Measurements from ENCODE around the gene SCLT1. TPM values are rescaled to one million over a fixed set of nuclear protein-coding genes. Genes with fewer than 3 reads are reported as not detected.
"Not testable (repeated sequence)": the region's sequence is repeated elsewhere in the genome, so short reads cannot be mapped to it uniquely, and the experiment has no call there.

The SCLT1 gene
- 33.3 TPM for total RNA-seq
- polyA plus RNA-seq, result 1 to 10 TPM; 5.6 to 9.0 (median 6.7) TPM

GRCh38 chr4:129093191-129093920 lies at the start of gene SCLT1:
Gene SCLT1, minus strand, starts transcription at chr4:129093539. Its CDS starts 436 bp downstream, at chr4:129093103.
- peak within 1 kb of the TSS in 1 of 4 donors; percentile 55 for H3K4me3 Mint-ChIP-seq
- peak; percentile 95 to 98 (median 95) for DNase-seq
- peak; percentile 92 to 93 for ATAC-seq (ENCODE audit: low read depth in 2 of 2)

GRCh38 chr4:129140521-129140920 lies 47.2 kb upstream of the SCLT1 start:
- no peak for DNase-seq
- Histone ChIP-seq H3K4me3 (ENCODE audit: low read depth, low read length) (no peak overlapping the region), H3K9me3 (ENCODE audit: control insufficient read depth in 2 of 2, low read length in 2 of 2) (no peaks in the 10 kb centered on the region), H3K4me1 (ENCODE audit: control insufficient read depth, insufficient read depth, low read length, poor library complexity, severe bottlenecking) (no peaks in the 10 kb centered on the region), H3K36me3 (ENCODE audit: control insufficient read depth, insufficient read depth, low read length) (no peaks in the 10 kb centered on the region), H3K27ac (ENCODE audit: insufficient read depth, low read length, poor library complexity, severe bottlenecking) (no peak overlapping the region), H3K27me3 (ENCODE audit: control insufficient read depth, insufficient read depth, low read length) (peaks cover 8% of the 10 kb centered on the region)
- H3K27ac Mint-ChIP-seq, result no peak overlapping the region
- no peaks in the 10 kb centered on the region for H3K4me1 Mint-ChIP-seq
- ATAC-seq (ENCODE audit: low read depth in 2 of 2), result no peak
- peaks cover 0 to under 1% (median 0%) of the 10 kb centered on the region in 7 donors for H3K9me3 Mint-ChIP-seq
- H3K27me3 Mint-ChIP-seq, result peaks cover 21% of the 10 kb centered on the region
- no peak overlapping the region for H3K4me3 Mint-ChIP-seq
- H3K36me3 Mint-ChIP-seq, result no peaks in the 10 kb centered on the region

More at GRCh38 chr4:129093191-129093920, at the start of gene SCLT1:
- Mint-ChIP-seq H3K36me3 (no peaks in the 10 kb centered on the region), H3K9me3 (no peaks in the 10 kb centered on the region), H3K27me3 (no peaks in the 10 kb centered on the region), H3K27ac (peak within 1 kb of the TSS in 1 of 3 donors; percentile 69), H3K4me1 (peaks cover 16 to 37% (median 35%) of the 10 kb centered on the region in 4 donors)
- Histone ChIP-seq H3K9me3 (ENCODE audit: control insufficient read depth in 2 of 2, low read length in 2 of 2) (no peaks in the 10 kb centered on the region), H3K4me1 (ENCODE audit: control insufficient read depth, insufficient read depth, low read length, poor library complexity, severe bottlenecking) (peaks cover 54% of the 10 kb centered on the region), H3K27ac (ENCODE audit: insufficient read depth, low read length, poor library complexity, severe bottlenecking) (peak within 1 kb of the TSS; percentile 97), H3K27me3 (ENCODE audit: control insufficient read depth, insufficient read depth, low read length) (no peaks in the 10 kb centered on the region), H3K4me3 (ENCODE audit: low read depth, low read length) (peak within 1 kb of the TSS; percentile 99), H3K36me3 (ENCODE audit: control insufficient read depth, insufficient read depth, low read length) (no peaks in the 10 kb centered on the region)

GRCh38 chr4:129138810-129139496 lies 45.6 kb upstream of the SCLT1 start:
- no peak overlapping the region for H3K27ac Mint-ChIP-seq
- ATAC-seq (ENCODE audit: low read depth in 2 of 2) (no peak), DNase-seq (no peak)
- Histone ChIP-seq H3K9me3 (ENCODE audit: control insufficient read depth in 2 of 2, low read length in 2 of 2) (no peaks in the 10 kb centered on the region), H3K27me3 (ENCODE audit: control insufficient read depth, insufficient read depth, low read length) (peaks cover 5% of the 10 kb centered on the region), H3K36me3 (ENCODE audit: control insufficient read depth, insufficient read depth, low read length) (no peaks in the 10 kb centered on the region), H3K27ac (ENCODE audit: insufficient read depth, low read length, poor library complexity, severe bottlenecking) (no peak overlapping the region), H3K4me1 (ENCODE audit: control insufficient read depth, insufficient read depth, low read length, poor library complexity, severe bottlenecking) (no peaks in the 10 kb centered on the region), H3K4me3 (ENCODE audit: low read depth, low read length) (no peak overlapping the region)
- H3K9me3 Mint-ChIP-seq, result peaks cover 0 to 2% (median 0%) of the 10 kb centered on the region in 7 donors
- no peaks in the 10 kb centered on the region for H3K4me1 Mint-ChIP-seq
- peaks cover 16% of the 10 kb centered on the region for H3K27me3 Mint-ChIP-seq
- H3K36me3 Mint-ChIP-seq, result no peaks in the 10 kb centered on the region
- no peak overlapping the region for H3K4me3 Mint-ChIP-seq

- ATAC-seq (ENCODE audit: low read depth in 2 of 2), result no peak
- Mint-ChIP-seq H3K9me3 (peaks cover 0 to 3% (median 0%) of the 10 kb centered on the region in 7 donors), H3K4me3 (no peak overlapping the region), H3K27ac (no peak overlapping the region), H3K4me1 (no peaks in the 10 kb centered on the region), H3K36me3 (no peaks in the 10 kb centered on the region), H3K27me3 (peaks cover 6% of the 10 kb centered on the region)
- peaks cover 0 to 1% of the 10 kb centered on the region in 2 experiments for H3K9me3 ChIP-seq (ENCODE audit: control insufficient read depth in 2 of 2, low read length in 2 of 2)
- H3K27me3 ChIP-seq (ENCODE audit: control insufficient read depth, insufficient read depth, low read length), result peaks cover under 1% of the 10 kb centered on the region
- no peak overlapping the region for H3K4me3 ChIP-seq (ENCODE audit: low read depth, low read length)
- no peaks in the 10 kb centered on the region for H3K36me3 ChIP-seq (ENCODE audit: control insufficient read depth, insufficient read depth, low read length)
- no peak for DNase-seq
- no peaks in the 10 kb centered on the region for H3K4me1 ChIP-seq (ENCODE audit: control insufficient read depth, insufficient read depth, low read length, poor library complexity, severe bottlenecking)
- no peak overlapping the region for H3K27ac ChIP-seq (ENCODE audit: insufficient read depth, low read length, poor library complexity, severe bottlenecking)
Measured at GRCh38 chr4:129136433-129136832, 43.1 kb upstream of the SCLT1 start.

- Mint-ChIP-seq H3K4me1 (no peaks in the 10 kb centered on the region), H3K27me3 (peaks cover 7% of the 10 kb centered on the region)
Measured at GRCh38 chr4:129131343-129131742, 38.0 kb upstream of the SCLT1 start.

GRCh38 chr4:129129143-129129542 lies 35.8 kb upstream of the SCLT1 start:
- H3K27me3 Mint-ChIP-seq, result peaks cover 9% of the 10 kb centered on the region
- no peak overlapping the region for H3K27ac Mint-ChIP-seq
- Histone ChIP-seq H3K27me3 (ENCODE audit: control insufficient read depth, insufficient read depth, low read length) (no peaks in the 10 kb centered on the region), H3K4me1 (ENCODE audit: control insufficient read depth, insufficient read depth, low read length, poor library complexity, severe bottlenecking) (no peaks in the 10 kb centered on the region), H3K27ac (ENCODE audit: insufficient read depth, low read length, poor library complexity, severe bottlenecking) (no peak overlapping the region), H3K9me3 (ENCODE audit: control insufficient read depth in 2 of 2, low read length in 2 of 2) (peaks cover 0 to 1% of the 10 kb centered on the region in 2 experiments), H3K36me3 (ENCODE audit: control insufficient read depth, insufficient read depth, low read length) (no peaks in the 10 kb centered on the region), H3K4me3 (ENCODE audit: low read depth, low read length) (no peak overlapping the region)
- peaks cover 0 to 12% (median 4%) of the 10 kb centered on the region in 7 donors for H3K9me3 Mint-ChIP-seq
- no peaks in the 10 kb centered on the region for H3K4me1 Mint-ChIP-seq
- no peak for ATAC-seq (ENCODE audit: low read depth in 2 of 2)
- H3K36me3 Mint-ChIP-seq, result no peaks in the 10 kb centered on the region
- DNase-seq, result no peak
- no peak overlapping the region for H3K4me3 Mint-ChIP-seq

More at GRCh38 chr4:129131343-129131742, 38.0 kb upstream of the SCLT1 start:
- ATAC-seq (ENCODE audit: low read depth in 2 of 2) (no peak), DNase-seq (no peak)
- no peak overlapping the region for H3K27ac ChIP-seq (ENCODE audit: insufficient read depth, low read length, poor library complexity, severe bottlenecking)
- Mint-ChIP-seq H3K36me3 (no peaks in the 10 kb centered on the region), H3K9me3 (peaks cover 0 to 9% (median 2%) of the 10 kb centered on the region in 7 donors), H3K27ac (no peak overlapping the region), H3K4me3 (no peak overlapping the region)
- peaks cover 0 to 1% of the 10 kb centered on the region in 2 experiments for H3K9me3 ChIP-seq (ENCODE audit: control insufficient read depth in 2 of 2, low read length in 2 of 2)
- H3K4me3 ChIP-seq (ENCODE audit: low read depth, low read length), result no peak overlapping the region
- H3K4me1 ChIP-seq (ENCODE audit: control insufficient read depth, insufficient read depth, low read length, poor library complexity, severe bottlenecking), result no peaks in the 10 kb centered on the region
- H3K36me3 ChIP-seq (ENCODE audit: control insufficient read depth, insufficient read depth, low read length), result no peaks in the 10 kb centered on the region
- H3K27me3 ChIP-seq (ENCODE audit: control insufficient read depth, insufficient read depth, low read length), result no peaks in the 10 kb centered on the region

- H3K4me3 ChIP-seq (ENCODE audit: low read depth, low read length); H3K4me1 ChIP-seq (ENCODE audit: control insufficient read depth, insufficient read depth, low read length, poor library complexity, severe bottlenecking); H3K9me3 Mint-ChIP-seq; H3K27ac Mint-ChIP-seq; H3K9me3 ChIP-seq (ENCODE audit: control insufficient read depth in 2 of 2, low read length in 2 of 2); H3K36me3 ChIP-seq (ENCODE audit: control insufficient read depth, insufficient read depth, low read length); ATAC-seq (ENCODE audit: low read depth in 2 of 2); DNase-seq; H3K4me3 Mint-ChIP-seq; H3K4me1 Mint-ChIP-seq; H3K36me3 Mint-ChIP-seq; H3K27ac ChIP-seq (ENCODE audit: insufficient read depth, low read length, poor library complexity, severe bottlenecking); H3K27me3 ChIP-seq (ENCODE audit: control insufficient read depth, insufficient read depth, low read length): not testable (repeated sequence)
- H3K27me3 Mint-ChIP-seq, result peaks cover 15% of the 10 kb centered on the region
Measured at GRCh38 chr4:129126614-129127013, 33.3 kb upstream of the SCLT1 start.
